ENCODE results near the gene ATAD2B. TPM values are rescaled to one million over a fixed set of nuclear protein-coding genes. Genes with fewer than 3 reads are reported as not detected.

ATAD2B gene
- total RNA-seq, 2 donors from 2014 or later: 16.8 to 20.0 TPM

GRCh38 chr2:23777826-23778225 lies 149.1 kb downstream of the ATAD2B start:
- 85 to 88% methylated on average over 2 of the region's 2 CpGs for WGBS, 2 donors
- ATAC-seq: no peak

GRCh38 chr2:23776021-23776420 lies 150.9 kb downstream of the ATAD2B start:
- H3K27me3 ChIP-seq: no peaks in the 10 kb centered on the region
- TF ChIP-seq POLR2A (IDR thresholded peaks at IDR 0.05): no peak
- no peak for TF ChIP-seq CTCF (IDR thresholded peaks at IDR 0.05)
- H3K36me3 ChIP-seq (replicated peaks in 1 of 2; ENCODE audit: insufficient read depth in 1 of 2, low read depth in 2 of 2): peaks cover 0 to 2% of the 10 kb centered on the region in 2 donors
- no peak overlapping the region for H3K27ac ChIP-seq
- H3K4me1 ChIP-seq: no peaks in the 10 kb centered on the region
- ATAC-seq (no peak), DNase-seq (no peak)
- 96 to 99% methylated on average over 6 of the region's 6 CpGs for WGBS, 2 donors
- no peaks in the 10 kb centered on the region for H3K9me3 ChIP-seq
- intact Hi-C loops (cut with DNase I): no loop called here
- no peak overlapping the region for H3K4me3 ChIP-seq

More at GRCh38 chr2:23777826-23778225, 149.1 kb downstream of the ATAD2B start:
- Histone ChIP-seq H3K4me1 (no peaks in the 10 kb centered on the region), H3K4me3 (no peak overlapping the region), H3K36me3 (replicated peaks in 1 of 2; ENCODE audit: insufficient read depth in 1 of 2, low read depth in 2 of 2) (peaks cover 0 to 5% of the 10 kb centered on the region in 2 donors), H3K9me3 (no peaks in the 10 kb centered on the region), H3K27ac (no peak overlapping the region), H3K27me3 (no peaks in the 10 kb centered on the region)
- intact Hi-C loops (cut with DNase I): no loop called here
- no peak for DNase-seq
- TF ChIP-seq CTCF (IDR thresholded peaks at IDR 0.05) (no peak), POLR2A (IDR thresholded peaks at IDR 0.05) (no peak)

- ATAC-seq (no peak), DNase-seq (no peak)
- Histone ChIP-seq H3K27me3 (no peaks in the 10 kb centered on the region), H3K27ac (no peak overlapping the region), H3K9me3 (no peaks in the 10 kb centered on the region), H3K4me1 (no peaks in the 10 kb centered on the region), H3K4me3 (no peak overlapping the region), H3K36me3 (replicated peaks in 1 of 2; ENCODE audit: insufficient read depth in 1 of 2, low read depth in 2 of 2) (peaks cover 0 to 6% of the 10 kb centered on the region in 2 donors)
- no peak for TF ChIP-seq POLR2A (IDR thresholded peaks at IDR 0.05)
- TF ChIP-seq CTCF (IDR thresholded peaks at IDR 0.05): no peak
- WGBS, 2 donors: 95 to 98% methylated on average over 7 of the region's 7 CpGs
- intact Hi-C loops (cut with DNase I): no loop called here
Observed at GRCh38 chr2:23772684-23773083, 154.2 kb downstream of the ATAD2B start.

- TF ChIP-seq POLR2A (IDR thresholded peaks at IDR 0.05): no peak
- TF ChIP-seq CTCF (IDR thresholded peaks at IDR 0.05): no peak
- Histone ChIP-seq H3K36me3 (replicated peaks in 1 of 2; ENCODE audit: insufficient read depth in 1 of 2, low read depth in 2 of 2) (peaks cover 0 to 6% of the 10 kb centered on the region in 2 donors), H3K4me1 (no peaks in the 10 kb centered on the region)
Observed at GRCh38 chr2:23772056-23772455, 154.9 kb downstream of the ATAD2B start.

GRCh38 chr2:23769364-23769763 lies 157.6 kb downstream of the ATAD2B start:
- 93 to 94% methylated on average over 5 of the region's 5 CpGs for WGBS, 2 donors
- no peaks in the 10 kb centered on the region for H3K9me3 ChIP-seq
- no peaks in the 10 kb centered on the region for H3K27me3 ChIP-seq
- intact Hi-C loops (cut with DNase I): no loop called here
- H3K4me3 ChIP-seq: no peak overlapping the region
- H3K36me3 ChIP-seq (replicated peaks in 1 of 2; ENCODE audit: insufficient read depth in 1 of 2, low read depth in 2 of 2): peaks cover 0 to 6% of the 10 kb centered on the region in 2 donors
- ATAC-seq: no peak
- H3K27ac ChIP-seq: no peak overlapping the region
- DNase-seq: no peak
- no peaks in the 10 kb centered on the region for H3K4me1 ChIP-seq
- TF ChIP-seq POLR2A (IDR thresholded peaks at IDR 0.05): no peak
- TF ChIP-seq CTCF (IDR thresholded peaks at IDR 0.05): no peak

More at GRCh38 chr2:23772056-23772455, 154.9 kb downstream of the ATAD2B start:
- H3K27ac ChIP-seq: no peak overlapping the region
- WGBS, 2 donors: 77 to 93% methylated on average over 1 of the region's 1 CpG
- DNase-seq (no peak), ATAC-seq (no peak)
- intact Hi-C loops (cut with DNase I): no loop called here
- H3K4me3 ChIP-seq: no peak overlapping the region
- H3K9me3 ChIP-seq: no peaks in the 10 kb centered on the region
- H3K27me3 ChIP-seq: no peaks in the 10 kb centered on the region

All from body of pancreas (tissue), 4 donors.